ENCODE measurements around the gene C9orf78.
A peak's percentile ranks its signal among the peaks of the same experiment; 100 is the strongest.
"Not testable (repeated sequence)": the region's sequence is repeated elsewhere in the genome, so short reads cannot be mapped to it uniquely, and the experiment has no call there.

Gene C9orf78

GRCh38 chr9:129814432-129815223 lies 20.4 kb downstream of the C9orf78 start:
- no peak for FAIRE-seq
- no peak for DNase-seq (ENCODE audit: insufficient read length, low spot score)

DNA sequence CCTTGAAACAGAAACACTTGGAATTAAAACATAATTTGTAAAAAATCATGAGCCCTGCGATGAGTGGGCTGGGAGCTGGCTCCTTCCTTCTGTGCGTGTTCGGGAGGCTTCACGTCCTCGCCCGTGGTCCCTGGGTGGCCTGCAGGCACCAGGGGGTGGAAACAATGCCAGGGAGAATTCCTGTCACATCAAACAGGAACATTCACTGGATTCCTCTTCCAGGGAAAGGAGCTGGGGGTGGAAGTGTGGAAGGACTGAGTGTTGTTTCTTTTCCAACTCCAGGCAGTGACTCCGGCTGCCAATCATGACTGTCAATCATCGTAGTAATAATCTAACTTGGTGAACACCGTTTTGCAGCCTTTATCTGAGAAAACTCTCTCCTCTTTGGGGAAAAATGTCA lies 21.4 kb downstream of the C9orf78 start:
- no peak for FAIRE-seq

DNA sequence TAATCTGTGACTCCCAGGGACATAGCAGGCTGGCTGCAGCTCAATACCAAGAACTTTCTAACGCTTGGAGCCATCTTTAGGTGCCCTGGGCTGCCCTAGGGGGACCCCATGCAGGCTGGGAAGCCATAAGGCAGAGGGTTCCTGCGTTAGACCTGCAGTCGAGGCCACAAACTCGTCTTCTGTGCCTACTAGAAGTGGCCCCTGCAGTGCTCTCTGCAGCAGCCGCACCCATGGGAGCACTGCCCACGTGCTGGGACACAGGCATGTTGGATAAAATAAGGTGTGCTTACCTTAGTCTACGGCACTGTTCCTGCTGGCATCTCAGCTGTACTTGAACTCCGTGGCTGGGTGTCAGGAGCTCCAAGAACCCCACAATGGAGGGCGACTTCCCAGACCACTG lies 22.7 kb downstream of the C9orf78 start:
- FAIRE-seq = no peak
- DNase-seq (ENCODE audit: insufficient read length, low spot score) = no peak

More for the DNA sequence above, 21.4 kb downstream of the C9orf78 start:
- DNase-seq (ENCODE audit: insufficient read length, low spot score) = no peak

DNA sequence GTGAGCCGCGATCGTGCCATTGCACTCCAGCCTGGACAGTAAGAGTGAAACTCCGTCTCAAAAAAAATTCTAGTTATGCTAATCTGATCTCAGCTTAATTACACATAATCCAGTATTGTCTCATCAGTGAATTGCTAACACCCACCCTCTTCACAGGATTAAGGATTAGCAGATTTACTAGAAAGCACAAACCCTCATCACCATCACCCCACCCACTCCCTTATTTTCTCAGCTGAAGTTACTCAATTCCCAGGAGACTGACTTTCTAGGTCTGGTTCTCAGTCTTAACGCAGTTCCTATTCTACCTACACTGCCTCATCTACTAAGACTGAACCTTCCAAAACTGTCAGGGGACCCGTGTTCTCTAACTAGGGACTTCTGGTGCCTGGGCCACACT lies 23.1 kb downstream of the C9orf78 start:
- no peak for DNase-seq (ENCODE audit: insufficient read length, low spot score)
- no peak for FAIRE-seq

- FAIRE-seq (no peak), DNase-seq (ENCODE audit: insufficient read length, low spot score) (no peak)
These were observed 24.3 kb downstream of the C9orf78 start for GRCh38 chr9:129810788-129811187.

- DNase-seq (ENCODE audit: insufficient read length, low spot score) (no peak), FAIRE-seq (no peak)
These were observed 25.0 kb downstream of the C9orf78 start for GRCh38 chr9:129810116-129810515.

GRCh38 chr9:129809346-129809745 lies 25.7 kb downstream of the C9orf78 start:
- no peak for DNase-seq (ENCODE audit: insufficient read length, low spot score)
- FAIRE-seq = no peak

DNA sequence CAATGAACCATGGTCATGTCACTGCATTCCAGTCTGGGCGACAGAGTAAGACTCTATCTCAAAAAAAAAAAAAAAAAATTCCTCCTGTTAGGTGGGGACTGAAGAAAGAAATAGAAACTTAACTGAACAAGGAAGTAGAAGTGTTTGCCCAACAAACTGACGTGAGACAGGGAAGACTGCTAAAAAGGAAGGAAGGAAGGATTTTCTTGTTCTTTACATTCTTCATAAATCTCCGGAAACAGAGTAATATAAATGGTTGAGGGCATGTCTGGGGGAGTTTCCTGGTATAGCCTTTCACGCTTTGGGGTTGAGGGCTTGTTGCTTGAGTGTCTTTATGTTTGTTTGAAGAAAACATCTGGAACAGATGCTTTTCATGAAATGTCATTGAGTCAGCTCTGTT lies 29.0 kb downstream of the C9orf78 start:
- DNase-seq (ENCODE audit: insufficient read length, low spot score) = no peak
- FAIRE-seq = no peak

DNA sequence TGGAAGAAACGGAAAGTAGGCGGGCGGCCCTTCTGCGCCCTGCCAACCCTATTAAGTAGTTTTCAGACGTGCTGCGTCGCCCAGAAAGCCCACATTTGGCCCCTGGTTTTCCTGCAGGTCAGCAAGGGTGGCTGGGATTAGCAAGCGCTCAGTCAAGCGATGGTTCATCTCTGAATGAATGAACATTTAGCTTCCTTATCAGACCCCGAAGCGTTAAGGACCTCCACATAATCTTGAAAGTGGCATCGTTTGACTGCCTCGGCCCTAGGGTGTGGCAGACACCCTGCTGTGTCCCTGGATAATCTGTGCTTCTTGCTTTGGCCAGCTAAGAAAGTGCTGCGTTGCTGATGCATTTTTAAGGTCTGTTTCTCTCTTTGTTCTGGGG lies 31.4 kb downstream of the C9orf78 start:
- FAIRE-seq = no peak
- DNase-seq (ENCODE audit: insufficient read length, low spot score) = no peak

DNA sequence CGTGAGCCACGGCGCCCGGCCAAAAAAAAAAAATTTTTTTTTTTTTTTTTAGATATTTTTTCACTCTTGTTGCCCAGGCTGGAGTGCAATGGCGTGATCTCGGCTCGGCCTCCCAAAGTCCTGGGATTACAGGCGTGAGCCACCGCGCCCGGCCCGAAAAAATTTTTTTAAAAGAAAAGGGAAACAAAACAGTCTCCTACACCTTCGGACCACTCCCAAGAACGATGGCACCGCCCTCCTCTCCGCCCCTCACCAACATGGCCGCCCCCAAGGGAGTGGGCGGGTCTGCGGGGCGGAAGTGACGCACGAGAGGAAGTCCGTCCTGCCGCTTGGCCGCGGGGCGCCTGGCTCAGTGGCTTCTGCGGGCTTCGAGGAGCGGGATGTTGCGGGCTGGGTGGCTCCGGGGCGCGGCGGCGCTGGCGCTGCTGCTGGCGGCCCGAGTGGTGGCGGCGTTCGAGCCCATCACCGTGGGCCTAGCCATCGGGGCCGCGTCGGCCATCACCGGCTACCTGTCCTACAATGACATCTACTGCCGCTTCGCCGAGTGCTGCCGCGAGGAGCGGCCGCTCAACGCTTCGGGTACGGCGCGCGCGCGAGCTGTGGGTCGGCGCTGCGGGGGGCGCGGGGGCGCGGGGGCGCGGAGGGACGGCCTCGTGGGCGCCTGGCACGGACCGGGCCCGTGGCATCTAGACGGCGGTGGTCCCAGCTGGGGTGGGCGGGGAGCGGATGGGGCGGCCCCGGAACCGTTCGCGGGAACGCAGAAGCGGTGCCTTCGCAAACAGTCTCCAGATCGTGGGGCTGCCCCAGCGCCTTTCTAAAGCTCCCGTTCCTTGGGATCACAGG lies 32.0 kb downstream of the C9orf78 start, which contains the start of gene TOR1B:
Gene TOR1B (plus strand): TSS at position 352 of the 843 bp plus-strand sequence. CDS start 29 bp downstream, at position 381.
- DNase-seq (ENCODE audit: insufficient read length, low spot score) (peak; percentile 80), FAIRE-seq (no peak)

GRCh38 chr9:129801504-129801903 lies 33.6 kb downstream of the C9orf78 start:
- FAIRE-seq = no peak

GRCh38 chr9:129798973-129799372 lies 36.1 kb downstream of the C9orf78 start:
- FAIRE-seq (no peak), DNase-seq (ENCODE audit: insufficient read length, low spot score) (no peak)

More at GRCh38 chr9:129801504-129801903, 33.6 kb downstream of the C9orf78 start:
- DNase-seq (ENCODE audit: insufficient read length, low spot score) = no peak

GRCh38 chr9:129796029-129796428 lies 39.0 kb downstream of the C9orf78 start:
- not testable (repeated sequence) for DNase-seq (ENCODE audit: insufficient read length, low spot score); FAIRE-seq

GRCh38 chr9:129794549-129794948 lies 40.5 kb downstream of the C9orf78 start:
- FAIRE-seq (no peak), DNase-seq (ENCODE audit: insufficient read length, low spot score) (no peak)

- FAIRE-seq (no peak), DNase-seq (ENCODE audit: insufficient read length, low spot score) (no peak)
These were observed 48.6 kb downstream of the C9orf78 start for GRCh38 chr9:129786481-129786880.

DNA sequence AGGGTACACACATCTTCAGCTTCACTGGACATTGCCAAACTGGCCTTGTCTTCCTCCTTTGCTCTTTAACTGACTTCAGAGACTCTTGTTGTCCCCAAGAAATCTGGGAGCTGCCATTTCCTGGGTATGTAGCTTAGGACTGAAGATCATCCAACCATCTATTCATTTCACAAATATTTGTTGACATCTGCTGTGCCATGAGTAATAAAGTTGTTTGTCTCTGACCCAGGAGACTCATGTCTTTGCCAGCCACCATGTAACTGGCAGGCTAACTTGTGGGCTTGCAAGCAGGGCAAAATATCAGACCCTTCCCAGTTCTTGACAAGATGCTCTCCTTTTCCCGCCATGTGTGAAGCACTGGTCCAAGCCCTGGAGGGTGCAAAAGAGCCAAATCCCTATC lies 49.2 kb downstream of the C9orf78 start:
- FAIRE-seq (no peak), DNase-seq (ENCODE audit: insufficient read length, low spot score) (no peak)

DNA sequence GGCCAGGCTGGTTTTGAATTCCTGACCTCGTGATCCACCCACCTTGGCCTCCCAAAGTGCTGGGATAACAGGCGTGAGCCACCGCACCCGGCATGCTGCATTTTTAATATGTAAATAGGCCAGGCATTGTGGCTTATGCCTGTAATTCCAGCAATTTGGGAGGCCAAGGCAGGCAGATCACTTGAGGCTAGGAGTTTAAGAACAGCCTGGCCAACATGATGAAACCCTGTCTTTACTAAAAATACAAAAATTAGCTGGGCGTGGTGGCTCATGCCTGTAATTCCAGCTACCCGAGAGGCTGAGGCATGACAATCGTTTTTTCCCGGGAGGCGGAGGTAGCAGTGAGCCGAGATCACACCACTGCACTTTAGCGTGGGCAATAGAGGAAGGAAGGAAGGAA lies 50.1 kb downstream of the C9orf78 start:
- not testable (repeated sequence) for FAIRE-seq; DNase-seq (ENCODE audit: insufficient read length, low spot score)

DNA sequence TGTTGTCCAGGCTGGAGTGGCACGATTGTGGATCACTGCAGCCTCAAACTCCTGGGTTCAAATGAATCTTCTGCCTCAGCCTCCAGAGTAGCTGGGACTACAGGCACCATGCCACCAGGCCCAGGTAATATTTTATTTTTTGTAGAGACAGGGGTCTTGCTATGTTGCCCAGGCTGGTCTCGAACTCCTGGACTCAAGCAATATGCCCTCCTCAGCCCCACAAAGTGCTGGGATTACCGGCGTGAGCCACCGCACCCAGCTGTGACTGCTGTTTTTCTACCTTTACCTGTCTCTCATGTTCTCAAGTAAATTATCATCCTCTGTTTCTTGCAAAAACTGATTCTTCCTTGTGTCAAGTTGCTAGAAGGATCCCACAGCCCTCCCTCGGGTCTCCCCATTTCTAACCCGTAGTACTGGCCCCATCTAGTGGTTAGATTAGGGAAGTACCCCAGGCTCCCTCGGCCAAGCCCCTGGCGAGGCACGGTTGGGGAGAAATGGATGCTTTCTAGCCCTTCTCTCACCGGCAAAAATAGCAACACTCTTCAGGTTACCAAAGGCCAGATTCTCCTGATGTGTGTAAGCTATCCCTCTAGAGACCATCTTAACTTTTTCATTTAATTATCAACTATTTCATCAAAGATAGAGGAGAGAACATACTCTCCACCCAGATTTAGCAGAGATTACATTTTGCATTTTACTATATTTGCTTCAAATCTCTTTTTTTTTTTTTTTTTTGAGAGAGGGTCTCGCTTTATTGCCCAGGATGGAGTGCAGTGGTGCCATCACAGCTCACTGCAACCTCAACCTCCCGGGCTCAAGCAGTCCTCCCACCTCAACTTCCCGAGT lies 51.3 kb downstream of the C9orf78 start:
- FAIRE-seq = no peak

DNA sequence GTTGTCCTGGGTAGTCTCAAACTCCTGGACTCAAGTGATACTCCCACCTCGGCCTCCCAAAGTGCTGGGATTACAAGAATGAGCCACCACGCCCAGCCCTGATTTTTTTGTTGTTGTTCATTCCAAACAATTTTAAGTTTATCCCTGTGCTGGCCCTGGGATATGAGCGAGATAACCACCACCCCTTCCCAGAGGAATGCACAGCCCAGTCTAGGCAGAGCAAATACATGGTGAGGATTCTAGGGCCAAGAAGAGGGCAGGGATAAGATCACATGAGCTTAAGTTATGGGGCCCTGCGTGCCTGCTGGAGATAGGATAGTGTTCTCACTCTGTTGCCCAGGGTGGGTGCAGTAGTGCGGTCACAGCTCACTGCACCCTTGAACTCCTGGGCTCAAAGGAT lies 53.1 kb downstream of the C9orf78 start:
- FAIRE-seq (no peak), DNase-seq (ENCODE audit: insufficient read length, low spot score) (no peak)

More for the DNA sequence above, 51.3 kb downstream of the C9orf78 start:
- peak; percentile 79 for DNase-seq (ENCODE audit: insufficient read length, low spot score)

DNA sequence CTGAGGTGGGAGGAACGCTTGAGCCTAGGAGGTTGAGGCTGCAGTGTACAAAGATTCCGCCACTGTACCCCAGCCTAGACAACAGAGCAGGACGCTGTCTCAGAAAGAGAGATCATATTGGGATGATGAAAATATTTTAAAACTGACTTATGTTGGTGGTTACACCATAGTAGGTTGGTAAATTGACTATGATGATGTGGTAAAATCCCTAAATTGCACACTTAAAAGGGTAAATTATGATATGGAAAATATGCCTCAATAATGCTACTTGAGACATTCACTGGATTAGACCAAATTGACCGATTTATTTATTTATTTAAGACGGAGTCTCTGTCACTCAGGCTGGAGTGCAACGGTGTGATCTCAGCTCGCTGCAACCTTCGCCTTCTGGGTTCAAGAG lies 53.9 kb downstream of the C9orf78 start:
- no peak for FAIRE-seq

More for the DNA sequence above, 53.9 kb downstream of the C9orf78 start:
- no peak for DNase-seq (ENCODE audit: insufficient read length, low spot score)
